HG03064 (cell line): ENCODE results near the gene CNEP1R1.

Experiments used
- ATAC-seq: cut with Tn5 transposase; IDR thresholded peaks from one replicate; pipeline ENCODE4 v1.9.1; 2021; ENCODE audit warnings: low read depth; ENCODE audit not compliant: unreplicated experiment

CNEP1R1 gene

GRCh38 chr16:50059669-50060068 is 34.6 kb downstream of the CNEP1R1 start:
- no peak for ATAC-seq

- no peak for ATAC-seq
These were observed 36.3 kb downstream of the CNEP1R1 start for GRCh38 chr16:50061326-50061725.

GRCh38 chr16:50065241-50065623 is 40.2 kb downstream of the CNEP1R1 start:
- ATAC-seq, result no peak

- ATAC-seq, result peak; percentile 78
These were observed 40.8 kb downstream of the CNEP1R1 start, which contains the start of gene HEATR3 for GRCh38 chr16:50065624-50066481. HEATR3 (plus strand) TSS chr16:50065970; CDS start chr16:50066132, 162 bp downstream.

- ATAC-seq, result no peak
These were observed 41.7 kb downstream of the CNEP1R1 start for GRCh38 chr16:50066482-50067289.

GRCh38 chr16:50067290-50067853 is 42.3 kb downstream of the CNEP1R1 start:
- ATAC-seq, result no peak

GRCh38 chr16:50068550-50068949 is 43.5 kb downstream of the CNEP1R1 start:
- ATAC-seq, result no peak

- no peak for ATAC-seq
These were observed 44.0 kb downstream of the CNEP1R1 start for GRCh38 chr16:50069060-50069459.

- no peak for ATAC-seq
These were observed 46.1 kb downstream of the CNEP1R1 start for GRCh38 chr16:50071075-50071671.

GRCh38 chr16:50072730-50073129 is 47.7 kb downstream of the CNEP1R1 start:
- ATAC-seq, result no peak

- no peak for ATAC-seq
These were observed 54.5 kb downstream of the CNEP1R1 start for GRCh38 chr16:50079397-50080140.

GRCh38 chr16:50081428-50082018 is 56.5 kb downstream of the CNEP1R1 start:
- no peak for ATAC-seq

- no peak for ATAC-seq
These were observed 59.0 kb downstream of the CNEP1R1 start for GRCh38 chr16:50083996-50084395.

- no peak for ATAC-seq
These were observed 61.2 kb downstream of the CNEP1R1 start for GRCh38 chr16:50086176-50086575.
